Measurements from ENCODE around the gene NPC2. TPM values are rescaled to one million over a fixed set of nuclear protein-coding genes. Genes with fewer than 3 reads are reported as not detected.
A peak's percentile ranks its signal among the peaks of the same experiment; 100 is the strongest.

The NPC2 gene
- polyA plus RNA-seq, 6 donors from 2014 or later: 174 to 259 (median 195) TPM

GRCh38 chr14:74488786-74489397 is 4.2 kb downstream of the NPC2 start:
- no peaks in the 10 kb centered on the region for H3K27me3 Mint-ChIP-seq
- DNase-seq: no peak
- ATAC-seq (ENCODE audit: low read depth in 2 of 2): no peak
- peak overlapping the region in 2 of 6 donors; percentile 3 to 6 for H3K27ac Mint-ChIP-seq
- H3K4me1 Mint-ChIP-seq: peaks cover 6 to 15% (median 9%) of the 10 kb centered on the region in 3 donors
- H3K9me3 Mint-ChIP-seq: no peaks in the 10 kb centered on the region
- peaks cover 0 to 8% of the 10 kb centered on the region in 2 donors for H3K36me3 Mint-ChIP-seq
- H3K4me3 Mint-ChIP-seq: peak overlapping the region in 1 of 8 donors; percentile 30

- no peak overlapping the region for H3K4me3 Mint-ChIP-seq
- H3K4me1 Mint-ChIP-seq: peaks cover 6 to 11% (median 6%) of the 10 kb centered on the region in 3 donors
- H3K27ac Mint-ChIP-seq: no peak overlapping the region
- ATAC-seq (ENCODE audit: low read depth in 2 of 2) (no peak), DNase-seq (no peak)
- no peaks in the 10 kb centered on the region for H3K27me3 Mint-ChIP-seq
- H3K36me3 Mint-ChIP-seq: peaks cover 13 to 27% of the 10 kb centered on the region in 2 donors
- no peaks in the 10 kb centered on the region for H3K9me3 Mint-ChIP-seq
Measured at GRCh38 chr14:74486164-74486563, 6.9 kb downstream of the NPC2 start.

- no peaks in the 10 kb centered on the region for H3K27me3 Mint-ChIP-seq
- ATAC-seq (ENCODE audit: low read depth in 2 of 2): no peak
- peaks cover 26 to 35% of the 10 kb centered on the region in 2 donors for H3K36me3 Mint-ChIP-seq
- peaks cover 0 to 1% (median 0%) of the 10 kb centered on the region in 3 donors for H3K4me1 Mint-ChIP-seq
- H3K9me3 Mint-ChIP-seq: no peaks in the 10 kb centered on the region
- H3K4me3 Mint-ChIP-seq: no peak overlapping the region
- H3K27ac Mint-ChIP-seq: no peak overlapping the region
- no peak for DNase-seq
Measured at GRCh38 chr14:74483321-74483720, 9.8 kb downstream of the NPC2 start.

- DNase-seq (no peak), ATAC-seq (ENCODE audit: low read depth in 2 of 2) (no peak)
- no peak overlapping the region for H3K4me3 Mint-ChIP-seq
- H3K4me1 Mint-ChIP-seq: no peaks in the 10 kb centered on the region
- H3K36me3 Mint-ChIP-seq: peaks cover 31 to 35% of the 10 kb centered on the region in 2 donors
- H3K27me3 Mint-ChIP-seq: no peaks in the 10 kb centered on the region
- H3K27ac Mint-ChIP-seq: no peak overlapping the region
- H3K9me3 Mint-ChIP-seq: no peaks in the 10 kb centered on the region
Measured at GRCh38 chr14:74482571-74482970, 10.5 kb downstream of the NPC2 start.

GRCh38 chr14:74480046-74480445 is 13.1 kb downstream of the NPC2 start:
- Mint-ChIP-seq H3K27ac (peak overlapping the region in 1 of 6 donors; percentile 65), H3K27me3 (no peaks in the 10 kb centered on the region), H3K4me3 (no peak overlapping the region), H3K36me3 (peaks cover 37 to 43% of the 10 kb centered on the region in 2 donors), H3K9me3 (no peaks in the 10 kb centered on the region), H3K4me1 (peaks cover 0 to 5% (median 0%) of the 10 kb centered on the region in 3 donors)
- no peak for DNase-seq
- no peak for ATAC-seq (ENCODE audit: low read depth in 2 of 2)

GRCh38 chr14:74478996-74479635 is 14.0 kb downstream of the NPC2 start:
- ATAC-seq (ENCODE audit: low read depth in 2 of 2): no peak
- H3K9me3 Mint-ChIP-seq: no peaks in the 10 kb centered on the region
- no peak overlapping the region for H3K4me3 Mint-ChIP-seq
- peaks cover 39 to 40% of the 10 kb centered on the region in 2 donors for H3K36me3 Mint-ChIP-seq
- no peaks in the 10 kb centered on the region for H3K27me3 Mint-ChIP-seq
- no peak for DNase-seq
- no peak overlapping the region for H3K27ac Mint-ChIP-seq
- H3K4me1 Mint-ChIP-seq: peaks cover 0 to 5% (median 0%) of the 10 kb centered on the region in 3 donors

- Mint-ChIP-seq H3K27me3 (no peaks in the 10 kb centered on the region), H3K4me3 (peak overlapping the region in 1 of 8 donors; percentile 19), H3K9me3 (peaks cover 0 to 5% (median 0%) of the 10 kb centered on the region in 7 donors), H3K27ac (no peak overlapping the region), H3K4me1 (peaks cover 0 to 5% (median 5%) of the 10 kb centered on the region in 3 donors), H3K36me3 (peaks cover 40 to 42% of the 10 kb centered on the region in 2 donors)
- no peak for DNase-seq
- ATAC-seq (ENCODE audit: low read depth in 2 of 2): no peak
Measured at GRCh38 chr14:74476607-74477006, 16.5 kb downstream of the NPC2 start.

GRCh38 chr14:74476107-74476506 is 17.0 kb downstream of the NPC2 start:
- Mint-ChIP-seq H3K27me3 (no peaks in the 10 kb centered on the region), H3K4me1 (peaks cover 0 to 5% (median 5%) of the 10 kb centered on the region in 3 donors), H3K27ac (peak overlapping the region in 2 of 6 donors; percentile 6 to 32), H3K9me3 (peaks cover 0 to 5% (median 0%) of the 10 kb centered on the region in 7 donors), H3K36me3 (peaks cover 37 to 38% of the 10 kb centered on the region in 2 donors), H3K4me3 (peak overlapping the region in 1 of 8 donors; percentile 19)
- ATAC-seq (ENCODE audit: low read depth in 2 of 2) (no peak), DNase-seq (no peak)

GRCh38 chr14:74475678-74476077 is 17.4 kb downstream of the NPC2 start:
- Mint-ChIP-seq H3K27ac (no peak overlapping the region), H3K27me3 (no peaks in the 10 kb centered on the region), H3K4me3 (no peak overlapping the region), H3K9me3 (peaks cover 0 to 5% (median 0%) of the 10 kb centered on the region in 7 donors), H3K4me1 (peaks cover 0 to 5% (median 5%) of the 10 kb centered on the region in 3 donors), H3K36me3 (peaks cover 33 to 34% of the 10 kb centered on the region in 2 donors)
- ATAC-seq (ENCODE audit: low read depth in 2 of 2) (no peak), DNase-seq (no peak)

- H3K4me3 Mint-ChIP-seq: no peak overlapping the region
- peaks cover 0 to 5% (median 5%) of the 10 kb centered on the region in 3 donors for H3K4me1 Mint-ChIP-seq
- H3K27ac Mint-ChIP-seq: no peak overlapping the region
- no peak for DNase-seq
- H3K36me3 Mint-ChIP-seq: peaks cover 27 to 30% of the 10 kb centered on the region in 2 donors
- ATAC-seq (ENCODE audit: low read depth in 2 of 2): no peak
- no peaks in the 10 kb centered on the region for H3K27me3 Mint-ChIP-seq
- H3K9me3 Mint-ChIP-seq: peaks cover 0 to 5% (median 0%) of the 10 kb centered on the region in 7 donors
Measured at GRCh38 chr14:74474376-74474775, 18.7 kb downstream of the NPC2 start.

- peaks cover 0 to 5% (median 5%) of the 10 kb centered on the region in 3 donors for H3K4me1 Mint-ChIP-seq
- peaks cover 20 to 37% of the 10 kb centered on the region in 2 donors for H3K36me3 Mint-ChIP-seq
Measured at GRCh38 chr14:74472601-74473000, 20.5 kb downstream of the NPC2 start.

GRCh38 chr14:74469548-74470518 is 23.3 kb downstream of the NPC2 start:
- H3K27ac Mint-ChIP-seq: no peak overlapping the region
- no peak for DNase-seq
- no peak for ATAC-seq (ENCODE audit: low read depth in 2 of 2)
- peaks cover 14 to 29% of the 10 kb centered on the region in 2 donors for H3K36me3 Mint-ChIP-seq
- H3K4me3 Mint-ChIP-seq: no peak overlapping the region
- H3K27me3 Mint-ChIP-seq: no peaks in the 10 kb centered on the region
- peaks cover 0 to 5% (median 0%) of the 10 kb centered on the region in 7 donors for H3K9me3 Mint-ChIP-seq
- H3K4me1 Mint-ChIP-seq: peaks cover 0 to 5% (median 0%) of the 10 kb centered on the region in 3 donors

More at GRCh38 chr14:74472601-74473000, 20.5 kb downstream of the NPC2 start:
- H3K27ac Mint-ChIP-seq: no peak overlapping the region
- H3K4me3 Mint-ChIP-seq: no peak overlapping the region
- no peak for DNase-seq
- H3K27me3 Mint-ChIP-seq: no peaks in the 10 kb centered on the region
- peaks cover 0 to 5% (median 0%) of the 10 kb centered on the region in 7 donors for H3K9me3 Mint-ChIP-seq
- ATAC-seq (ENCODE audit: low read depth in 2 of 2): no peak

- DNase-seq (no peak), ATAC-seq (ENCODE audit: low read depth in 2 of 2) (no peak)
- Mint-ChIP-seq H3K9me3 (peaks cover 0 to 5% (median 0%) of the 10 kb centered on the region in 7 donors), H3K36me3 (peaks cover 9 to 20% of the 10 kb centered on the region in 2 donors), H3K27me3 (peaks cover 0 to under 1% (median 0%) of the 10 kb centered on the region in 3 donors), H3K4me1 (peaks cover 0 to 5% (median 0%) of the 10 kb centered on the region in 3 donors), H3K27ac (no peak overlapping the region), H3K4me3 (no peak overlapping the region)
Measured at GRCh38 chr14:74468513-74468912, 24.6 kb downstream of the NPC2 start.

Measured in naive B cell (primary cell).